ENCODE results near the gene GALNT14. TPM values are rescaled to one million over a fixed set of nuclear protein-coding genes. Genes with fewer than 3 reads are reported as not detected.

Gene GALNT14
- total and polyA plus RNA-seq, 9 of the 15 experiments (the other 6 are each of a cell fraction or from before 2014, with no cell fraction given) = 0.11 TPM; not detected in 8

- H3K9me1 ChIP-seq (ENCODE audit: control insufficient read depth, insufficient read depth, low read length) = no peaks in the 10 kb centered on the region
- no peak overlapping the region for H3K27ac ChIP-seq (ENCODE audit: extremely low read depth, low read depth, low read length)
- ChIA-PET CTCF (ENCODE audit: low intra/inter-chr PET ratio) (interaction anchor here (1.1 to 1.8 kb wide), 2 partner anchors 309 to 457 kb away, joined by 3 to 22 read pairs; no protein-coding TSS in a partner anchor), POLR2A (interaction anchor here (0.9 kb wide), 1 partner anchor 22 kb away, joined by 3 read pairs; no protein-coding TSS in a partner anchor)
- H3K36me3 ChIP-seq (ENCODE audit: control insufficient read depth, insufficient read depth, low read length) = no peaks in the 10 kb centered on the region
- H3K4me1 ChIP-seq (replicated peaks in 1 of 2; ENCODE audit: control insufficient read depth in 2 of 2, insufficient read depth in 2 of 2, low read length in 2 of 2) = no peaks in the 10 kb centered on the region
- no peak overlapping the region for H3K4me2 ChIP-seq (ENCODE audit: insufficient read depth, low read length)
- ATAC-seq = no peak
- intact Hi-C loops (cut with micrococcal nuclease) (loop anchor here (2.0 to 10.0 kb wide), 3 partner anchors 106 to 308 kb away; no protein-coding TSS in a partner anchor), in situ Hi-C loops (cut with MboI) (loop anchor here (25.0 kb wide), 1 partner anchor 1009 kb away; no protein-coding TSS in a partner anchor)
- no TSS peak for BruUV-seq (replicated peaks)
- no peaks in the 10 kb centered on the region for H3K79me2 ChIP-seq (ENCODE audit: control insufficient read depth, insufficient read depth, low read length)
- no peaks in the 10 kb centered on the region for H3K9me3 ChIP-seq (replicated peaks; ENCODE audit: control insufficient read depth, insufficient read depth, low read depth, low read length)
- DNase-seq (ENCODE audit: extremely low read depth in 1 of 4, low spot score in 3 of 4) = no peak
- TF ChIP-seq REST (IDR thresholded peaks at IDR 0.05; ENCODE audit: borderline replicate concordance) (no peak), REST (CRISPR knock-in tag; IDR thresholded peaks at IDR 0.05; ENCODE audit: low read depth) (no peak)
- H4K20me1 ChIP-seq (replicated peaks; ENCODE audit: control insufficient read depth, insufficient read depth, low read length) = peaks cover 3% of the 10 kb centered on the region
- FAIRE-seq = no peak
- 0% methylated on average over 4 of the region's 4 CpGs for WGBS (ENCODE audit: insufficient coverage, low coverage, missing lambda C conversion rate)
- no peak overlapping the region for H3K9ac ChIP-seq (ENCODE audit: insufficient read depth in 1 of 2, low read depth in 2 of 2, low read length in 2 of 2)
- H3K4me3 ChIP-seq = no peak overlapping the region
- H3K27me3 ChIP-seq (ENCODE audit: control insufficient read depth in 2 of 2, insufficient read depth in 2 of 2, low read length in 2 of 2) = peaks cover 0 to 3% of the 10 kb centered on the region in 2 experiments; a peak in 1 of 5 replicates
- no peak overlapping the region for H2AFZ ChIP-seq (ENCODE audit: low read depth, low read length)
Observed at GRCh38 chr2:31171142-31171541, 32.9 kb upstream of the GALNT14 start.
